ENCODE data around the gene ZNF282.

Gene ZNF282

GRCh38 chr7:149253665-149254064 is 58.3 kb downstream of the ZNF282 start:
- H3K36me3 ChIP-seq = peaks cover 60% of the 10 kb centered on the region
- no peaks in the 10 kb centered on the region for H3K27me3 ChIP-seq

GRCh38 chr7:149254181-149254858 is 59.0 kb downstream of the ZNF282 start:
- Histone ChIP-seq H3K36me3 (peaks cover 60% of the 10 kb centered on the region), H3K4me3 (ENCODE audit: low read depth in 1 of 2, low read length in 1 of 2) (no peak overlapping the region), H3K27me3 (no peaks in the 10 kb centered on the region), H3K9me3 (no peaks in the 10 kb centered on the region), H3K27ac (no peak overlapping the region), H3K4me1 (ENCODE audit: control insufficient read depth in 1 of 2, insufficient read depth in 1 of 2, low read depth in 1 of 2, low read length in 1 of 2) (no peaks in the 10 kb centered on the region)
- TF ChIP-seq CTCF (IDR thresholded peaks at IDR 0.05) = no peak

More at GRCh38 chr7:149253665-149254064, 58.3 kb downstream of the ZNF282 start:
- H3K9me3 ChIP-seq = no peaks in the 10 kb centered on the region
- H3K27ac ChIP-seq = no peak overlapping the region
- H3K4me3 ChIP-seq (ENCODE audit: low read depth in 1 of 2, low read length in 1 of 2) = no peak overlapping the region
- no peak for TF ChIP-seq CTCF (IDR thresholded peaks at IDR 0.05)
- H3K4me1 ChIP-seq (ENCODE audit: control insufficient read depth in 1 of 2, insufficient read depth in 1 of 2, low read depth in 1 of 2, low read length in 1 of 2) = no peaks in the 10 kb centered on the region

- Histone ChIP-seq H3K36me3 (peaks cover 58% of the 10 kb centered on the region), H3K9me3 (no peaks in the 10 kb centered on the region)
- no peak for TF ChIP-seq CTCF (IDR thresholded peaks at IDR 0.05)
Measured at GRCh38 chr7:149255174-149255573, 59.8 kb downstream of the ZNF282 start.

GRCh38 chr7:149256568-149256967 is 61.2 kb downstream of the ZNF282 start:
- peaks cover 4% of the 10 kb centered on the region for H3K27me3 ChIP-seq
- H3K4me3 ChIP-seq (ENCODE audit: low read depth in 1 of 2, low read length in 1 of 2) = no peak overlapping the region
- no peak overlapping the region for H3K27ac ChIP-seq
- H3K36me3 ChIP-seq = peaks cover 46% of the 10 kb centered on the region
- no peaks in the 10 kb centered on the region for H3K9me3 ChIP-seq
- TF ChIP-seq CTCF (IDR thresholded peaks at IDR 0.05) = no peak
- peaks cover 3 to 5% of the 10 kb centered on the region in 2 experiments for H3K4me1 ChIP-seq (ENCODE audit: control insufficient read depth in 1 of 2, insufficient read depth in 1 of 2, low read depth in 1 of 2, low read length in 1 of 2)

More at GRCh38 chr7:149255174-149255573, 59.8 kb downstream of the ZNF282 start:
- Histone ChIP-seq H3K27ac (no peak overlapping the region), H3K4me3 (ENCODE audit: low read depth in 1 of 2, low read length in 1 of 2) (no peak overlapping the region), H3K4me1 (ENCODE audit: control insufficient read depth in 1 of 2, insufficient read depth in 1 of 2, low read depth in 1 of 2, low read length in 1 of 2) (no peaks in the 10 kb centered on the region), H3K27me3 (no peaks in the 10 kb centered on the region)

GRCh38 chr7:149257146-149257545 is 61.8 kb downstream of the ZNF282 start:
- Histone ChIP-seq H3K4me3 (ENCODE audit: low read depth in 1 of 2, low read length in 1 of 2) (no peak overlapping the region), H3K27me3 (peaks cover 6% of the 10 kb centered on the region), H3K4me1 (ENCODE audit: control insufficient read depth in 1 of 2, insufficient read depth in 1 of 2, low read depth in 1 of 2, low read length in 1 of 2) (peaks cover 5 to 8% of the 10 kb centered on the region in 2 experiments), H3K36me3 (peaks cover 41% of the 10 kb centered on the region), H3K9me3 (no peaks in the 10 kb centered on the region), H3K27ac (no peak overlapping the region)
- no peak for TF ChIP-seq CTCF (IDR thresholded peaks at IDR 0.05)

Data from neutrophil (primary cell).